GM21390 (cell line): Measurements from ENCODE around the gene C10orf71.

Source experiments
- ATAC-seq: cut with Tn5 transposase; IDR thresholded peaks from one replicate; pipeline ENCODE4 v1.9.1; 2021; ENCODE audit not compliant: unreplicated experiment

C10orf71 gene

GRCh38 chr10:49370326-49371100, 71.5 kb downstream of the C10orf71 start:
- no peak for ATAC-seq

- ATAC-seq: no peak
These were observed 73.0 kb downstream of the C10orf71 start for GRCh38 chr10:49371967-49372366.

GRCh38 chr10:49373361-49373760, 74.4 kb downstream of the C10orf71 start:
- ATAC-seq: no peak

- no peak for ATAC-seq
These were observed 75.8 kb downstream of the C10orf71 start for GRCh38 chr10:49374740-49375139.

- no peak for ATAC-seq
These were observed 76.6 kb downstream of the C10orf71 start for GRCh38 chr10:49375611-49376010.
